GM18861 (cell line): Measurements from ENCODE around the gene CLNS1A.
"Not testable (repeated sequence)": the region's sequence is repeated elsewhere in the genome, so short reads cannot be mapped to it uniquely, and the experiment has no call there.

Experiments used
- ATAC-seq: cut with Tn5 transposase; IDR thresholded peaks from one replicate; pipeline ENCODE4 v1.9.1; 2021; ENCODE audit not compliant: unreplicated experiment

CLNS1A gene, protein sequence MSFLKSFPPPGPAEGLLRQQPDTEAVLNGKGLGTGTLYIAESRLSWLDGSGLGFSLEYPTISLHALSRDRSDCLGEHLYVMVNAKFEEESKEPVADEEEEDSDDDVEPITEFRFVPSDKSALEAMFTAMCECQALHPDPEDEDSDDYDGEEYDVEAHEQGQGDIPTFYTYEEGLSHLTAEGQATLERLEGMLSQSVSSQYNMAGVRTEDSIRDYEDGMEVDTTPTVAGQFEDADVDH

DNA sequence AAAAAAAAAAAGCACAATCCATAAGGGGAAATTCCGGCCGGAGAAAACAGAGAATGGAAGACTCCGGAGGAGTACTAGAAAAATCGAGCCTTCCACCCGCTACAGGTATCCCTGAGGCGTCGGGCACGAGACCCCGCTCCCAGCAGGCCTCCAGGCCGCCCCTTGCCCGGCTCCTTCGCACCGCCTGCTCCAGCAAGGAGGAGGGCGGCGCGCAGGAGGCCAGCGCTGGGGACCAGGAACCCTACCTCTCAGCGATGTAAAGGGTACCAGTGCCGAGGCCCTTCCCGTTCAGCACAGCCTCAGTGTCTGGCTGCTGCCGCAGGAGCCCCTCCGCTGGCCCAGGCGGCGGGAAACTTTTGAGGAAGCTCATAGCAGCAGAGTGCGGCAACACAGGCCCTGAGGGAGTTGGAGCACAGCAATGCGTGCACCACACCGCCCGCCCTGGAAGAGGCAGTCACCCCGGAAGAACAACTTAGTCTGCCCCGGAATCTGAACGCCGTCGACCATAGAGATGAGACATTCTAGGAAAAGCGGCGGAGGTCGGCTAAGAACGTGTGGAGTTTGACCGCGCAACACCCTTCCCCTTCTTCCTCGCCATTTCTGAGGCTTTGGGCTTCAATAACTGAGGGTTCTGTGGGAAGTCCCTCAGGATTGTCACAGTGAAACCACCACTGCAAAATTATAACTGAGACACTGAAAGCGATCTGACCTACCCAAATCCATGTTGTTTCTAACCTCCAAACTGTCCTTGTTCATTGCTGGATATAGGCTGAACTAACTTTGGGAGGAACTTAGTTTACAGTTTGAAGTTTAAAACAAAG is at the start of gene CLNS1A:
Gene CLNS1A (minus strand): TSS at position 450 of the 821 bp plus-strand sequence. CDS start 80 bp downstream, at position 370.
- peak; percentile 92 for ATAC-seq

GRCh38 chr11:77687088-77687487 is 49.5 kb upstream of the CLNS1A start:
- no peak for ATAC-seq

DNA sequence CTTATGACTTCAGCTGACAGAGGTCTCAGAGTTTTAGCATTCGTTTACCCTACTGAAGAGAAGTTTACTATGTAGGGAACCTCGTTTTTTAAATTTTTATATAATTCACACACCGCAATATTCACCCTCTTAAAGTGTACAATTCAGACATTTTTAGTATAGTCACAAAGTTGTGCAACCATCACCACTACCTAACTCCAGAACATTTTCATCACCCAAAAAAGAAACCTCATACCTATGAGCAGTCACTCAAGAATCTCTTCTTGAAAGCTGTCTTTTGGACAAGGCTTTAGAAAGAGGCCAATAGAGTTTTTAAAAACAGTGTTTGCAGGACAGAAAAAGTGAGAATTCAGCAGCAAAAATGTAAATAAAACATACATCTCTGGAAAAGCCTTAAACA is 39.5 kb upstream of the CLNS1A start:
- no peak for ATAC-seq

GRCh38 chr11:77672264-77672663 is 34.7 kb upstream of the CLNS1A start:
- ATAC-seq = no peak

GRCh38 chr11:77669848-77670511 is 32.4 kb upstream of the CLNS1A start:
- no peak for ATAC-seq

DNA sequence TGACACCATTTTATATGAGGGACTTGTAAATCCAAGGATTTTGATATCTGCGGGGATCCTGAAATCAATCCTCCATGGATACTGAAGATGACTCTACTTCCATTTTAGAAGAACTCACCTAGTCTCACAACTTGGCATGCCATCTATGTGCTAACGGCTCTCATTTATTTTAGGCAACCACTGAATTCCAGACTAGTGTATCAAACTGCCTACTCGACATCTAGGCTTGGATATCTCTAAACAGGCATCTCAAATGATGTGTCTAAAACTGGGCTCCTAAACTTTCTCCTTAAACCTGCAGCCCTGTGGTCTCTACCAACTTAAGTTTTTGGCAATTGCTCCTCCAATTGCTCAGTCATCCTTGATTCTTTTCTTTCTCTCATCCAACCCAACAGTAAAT is 31.2 kb upstream of the CLNS1A start:
- no peak for ATAC-seq

DNA sequence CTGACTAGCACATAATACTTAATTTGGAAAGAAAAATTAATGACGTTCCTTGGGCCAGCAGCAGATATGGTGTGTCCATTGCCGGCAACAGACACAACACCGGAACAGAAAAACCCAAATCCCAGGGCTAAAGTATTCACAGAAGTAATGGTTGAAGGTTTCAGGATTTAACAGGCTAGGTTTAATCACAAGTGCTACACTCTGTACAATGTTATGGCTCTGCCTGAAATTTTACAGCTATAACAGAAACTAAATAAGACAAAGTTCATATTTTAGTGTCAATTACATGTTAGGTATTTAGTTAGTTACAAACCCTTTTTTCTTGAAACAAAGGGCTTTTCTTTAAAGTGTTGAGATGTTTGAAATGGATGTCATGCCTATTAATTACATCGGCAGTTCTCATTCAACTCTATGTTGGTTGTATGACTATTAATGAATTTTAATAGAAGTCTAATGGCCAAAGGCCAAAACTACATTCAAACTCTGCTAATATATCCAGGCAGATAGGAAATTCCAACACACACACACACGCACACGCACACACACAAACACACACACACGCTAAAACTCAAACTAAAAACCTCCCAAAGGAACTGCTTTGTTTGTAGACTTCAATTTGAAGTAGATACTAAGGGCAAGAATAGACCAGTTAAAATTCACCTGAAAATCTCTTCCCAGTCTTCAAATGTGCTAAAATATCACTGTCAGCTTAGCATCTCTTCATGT is 27.8 kb upstream of the CLNS1A start:
- ATAC-seq = no peak

DNA sequence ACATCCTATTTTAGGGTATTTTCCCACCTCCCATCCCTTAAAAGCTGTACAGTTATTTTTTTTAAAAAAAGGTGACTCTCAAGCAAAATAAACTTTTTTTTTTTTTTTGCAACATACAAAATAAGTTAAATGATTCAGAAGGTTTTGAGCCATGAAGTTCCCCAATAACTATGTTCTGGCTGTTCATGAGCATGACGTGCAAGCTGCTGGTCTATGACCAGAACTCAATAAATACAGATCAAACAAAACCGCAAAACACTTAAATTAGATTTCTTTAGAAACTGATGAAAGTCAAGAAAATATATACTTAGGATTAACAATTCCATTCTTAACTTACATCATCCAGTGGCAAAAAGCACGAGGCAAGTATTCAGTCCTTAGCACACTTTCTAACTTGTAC is 24.1 kb upstream of the CLNS1A start:
- ATAC-seq = no peak

DNA sequence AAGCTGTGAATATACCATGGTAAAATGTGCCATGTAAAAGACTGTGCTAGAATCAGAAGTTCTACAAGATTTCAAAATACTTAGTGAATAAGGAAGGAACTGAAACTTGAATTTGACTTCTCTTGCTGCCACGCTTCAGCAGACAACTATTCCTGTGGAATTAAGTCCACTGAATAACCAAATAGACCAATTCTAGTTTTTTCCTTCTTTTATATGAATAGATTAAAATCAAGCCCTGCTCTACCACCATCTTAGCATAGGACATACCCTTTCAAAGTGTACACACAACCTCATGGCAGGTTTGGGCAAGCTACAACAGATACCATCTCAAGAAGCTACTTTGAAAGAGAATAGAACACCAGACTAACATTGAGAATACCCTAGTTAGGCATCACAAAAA is 23.4 kb upstream of the CLNS1A start:
- no peak for ATAC-seq

GRCh38 chr11:77658213-77659013 is 20.8 kb upstream of the CLNS1A start:
- ATAC-seq = no peak

DNA sequence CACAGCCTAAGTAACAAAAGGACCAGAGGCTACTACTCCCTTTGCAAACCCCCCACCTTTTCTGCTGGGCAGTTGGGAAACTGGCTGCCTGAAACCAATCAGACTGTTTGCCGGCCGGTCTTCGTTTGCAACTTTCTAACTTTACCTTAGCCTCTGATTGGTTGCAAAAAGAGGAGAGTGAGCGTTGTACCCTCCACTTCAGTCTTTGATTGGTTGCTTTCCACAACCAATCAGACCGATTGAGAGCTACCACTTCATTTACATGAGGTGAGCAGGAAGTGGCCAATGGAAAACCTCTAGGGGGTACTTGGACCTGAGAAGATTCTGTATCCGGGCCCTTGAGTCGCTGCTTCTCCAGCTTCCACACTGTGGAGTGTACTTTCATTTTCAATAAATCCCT is 18.8 kb upstream of the CLNS1A start:
- ATAC-seq = no peak

DNA sequence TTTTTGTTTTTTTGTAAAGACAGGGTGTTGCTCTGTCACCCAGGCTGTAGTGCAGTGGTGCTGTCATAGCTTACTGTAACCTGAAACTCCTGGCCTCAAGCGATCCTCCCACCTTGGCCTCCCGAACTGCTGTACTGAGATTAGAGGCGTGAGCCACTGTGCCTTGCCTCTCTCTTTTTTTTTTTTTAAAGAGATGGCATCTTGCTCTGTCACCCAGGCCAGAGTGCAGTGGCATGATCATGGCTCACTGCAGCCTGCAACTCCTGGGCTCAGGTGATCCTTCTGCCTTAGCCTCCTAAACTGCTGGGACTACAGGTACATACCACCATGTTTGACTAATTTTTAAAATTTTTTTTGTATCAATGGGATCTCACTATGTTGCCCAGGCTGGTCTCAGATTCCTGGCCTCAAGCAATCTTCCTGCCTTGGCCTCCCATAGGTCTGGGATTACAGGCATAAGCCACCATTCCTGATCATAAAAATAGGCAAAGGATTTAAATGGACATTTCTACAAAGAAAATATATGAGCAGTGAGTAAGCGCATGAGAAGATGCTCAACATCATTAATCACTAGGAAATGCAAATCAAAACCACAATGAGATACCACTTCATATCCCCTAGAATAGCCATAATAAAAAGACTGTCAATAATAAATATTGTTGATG is 17.3 kb upstream of the CLNS1A start:
- ATAC-seq = no peak

- no peak for ATAC-seq
Measured at GRCh38 chr11:77650123-77650522, 12.5 kb upstream of the CLNS1A start.

DNA sequence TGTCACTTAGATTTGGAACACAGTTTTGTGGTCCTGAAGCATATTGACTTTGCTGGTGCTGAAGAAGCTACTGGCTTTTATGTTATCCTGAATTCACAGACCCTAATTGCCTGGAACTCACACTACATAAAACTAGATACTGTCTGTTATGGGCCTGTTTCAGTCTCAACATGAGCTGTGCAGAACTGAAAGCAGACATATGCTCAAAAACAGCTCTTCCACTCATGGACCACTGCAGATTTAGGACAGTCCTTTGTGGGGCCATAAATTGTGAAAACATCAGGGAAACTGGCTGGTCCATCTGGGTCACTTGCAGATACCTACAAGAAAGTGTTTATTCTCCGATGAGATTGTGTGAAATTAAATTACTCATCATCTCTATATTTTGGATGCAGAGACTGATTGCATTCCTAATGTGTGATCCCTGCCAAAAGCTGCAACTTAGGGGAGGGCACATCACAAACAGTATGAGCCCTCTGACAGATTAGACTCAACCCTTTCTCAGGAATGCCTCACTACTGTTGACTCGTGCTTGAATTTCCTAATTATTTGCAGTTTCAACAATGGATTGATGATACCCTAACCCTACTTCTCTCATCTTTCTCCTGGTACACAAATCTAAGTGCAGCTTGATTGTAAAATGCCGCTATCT is 10.2 kb upstream of the CLNS1A start:
- no peak for ATAC-seq

- ATAC-seq = no peak
Measured at GRCh38 chr11:77644887-77645286, 7.3 kb upstream of the CLNS1A start.

GRCh38 chr11:77642228-77642627 is 4.6 kb upstream of the CLNS1A start:
- no peak for ATAC-seq

GRCh38 chr11:77636731-77637344 is 756 bp downstream of the CLNS1A start:
- no peak for ATAC-seq

DNA sequence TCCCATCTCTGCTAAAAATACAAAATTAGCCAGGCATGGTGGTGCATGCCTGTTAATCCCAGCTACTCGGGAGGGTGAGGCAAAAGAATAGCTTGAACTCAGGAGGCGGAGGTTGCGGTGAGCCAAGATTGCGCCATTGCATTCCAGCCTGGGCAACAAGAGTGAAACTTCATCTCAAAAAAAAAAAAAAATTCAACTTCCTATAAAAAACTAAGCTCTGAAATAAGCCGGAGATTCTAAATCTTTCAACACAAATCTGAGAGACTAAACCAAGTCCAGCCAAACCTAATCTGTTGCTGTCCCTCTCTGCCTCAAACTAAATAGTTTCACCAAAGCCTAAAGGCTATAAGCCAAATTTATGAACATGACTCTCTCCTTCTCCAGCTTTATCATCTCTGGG is 3.7 kb downstream of the CLNS1A start:
- not testable (repeated sequence) for ATAC-seq

GRCh38 chr11:77630157-77630710 is 7.4 kb downstream of the CLNS1A start:
- ATAC-seq = no peak
